HepG2 (cell line): ENCODE results near the gene KDM2B. TPM values are rescaled to one million over a fixed set of nuclear protein-coding genes. Genes with fewer than 3 reads are reported as not detected.

Experiments
- KLF13 ChIP-seq: sonication (generic); formaldehyde crosslinking; IDR thresholded peaks from 2 replicates; pipeline ENCODE4 v1.4.0; 2020; ENCODE audit warnings: mild to moderate bottlenecking, missing genetic modification reagents
- REL ChIP-seq: sonication (generic); formaldehyde crosslinking; conservative IDR thresholded peaks from 2 replicates; pipeline ENCODE4 v1.8.0; 2022; ENCODE audit warnings: mild to moderate bottlenecking, missing genetic modification reagents, moderate library complexity
- SNRNP70 ChIP-seq: fragments of 200-400 bp; formaldehyde crosslinking; IDR thresholded peaks from 2 replicates; pipeline ENCODE4 v1.6.1; 2017; ENCODE audit warnings: mild to moderate bottlenecking, low read depth, low read length, moderate library complexity
- TBP ChIP-seq: sonication (generic); formaldehyde crosslinking; IDR thresholded peaks from 2 replicates; pipeline ENCODE4 v1.5.0; 2020; ENCODE audit warnings: missing genetic modification reagents
- U2AF1 ChIP-seq: fragments of 200-400 bp; formaldehyde crosslinking; optimal IDR thresholded peaks from 2 replicates; pipeline ENCODE3; 2017; ENCODE audit warnings: mild to moderate bottlenecking, low read depth, low read length
- XRCC5 ChIP-seq: fragments of 200-400 bp; formaldehyde crosslinking; optimal IDR thresholded peaks from 2 replicates; pipeline ENCODE3; 2017; ENCODE audit warnings: mild to moderate bottlenecking, low read length
- ZNF253 ChIP-seq: sonication (generic); formaldehyde crosslinking; IDR thresholded peaks from 2 replicates; pipeline ENCODE4 v1.8.0; 2022; ENCODE audit warnings: mild to moderate bottlenecking, missing genetic modification reagents, borderline replicate concordance
- ZNF263 ChIP-seq: sonication (generic); formaldehyde crosslinking; IDR thresholded peaks from 2 replicates; pipeline ENCODE4 v1.4.0; 2020; ENCODE audit warnings: missing genetic modification reagents
- ZNF556 ChIP-seq: sonication (generic); formaldehyde crosslinking; IDR thresholded peaks from 2 replicates; pipeline ENCODE4 v1.4.0; 2020; ENCODE audit warnings: mild to moderate bottlenecking, missing genetic modification reagents, borderline replicate concordance
- ZNF646 ChIP-seq: sonication (generic); formaldehyde crosslinking; IDR thresholded peaks from 2 replicates; pipeline ENCODE4 v1.9.0; 2021; ENCODE audit warnings: mild to moderate bottlenecking, missing genetic modification reagents
- ZNF670 ChIP-seq: sonication (generic); formaldehyde crosslinking; IDR thresholded peaks from 2 replicates; pipeline ENCODE4 v1.8.0; 2022; ENCODE audit warnings: mild to moderate bottlenecking, missing genetic modification reagents, borderline replicate concordance
- ZNF782 ChIP-seq: sonication (generic); formaldehyde crosslinking; IDR thresholded peaks from 2 replicates; pipeline ENCODE4 v1.4.0; 2020; ENCODE audit warnings: missing genetic modification reagents, mild to moderate bottlenecking, borderline replicate concordance
- polyA plus RNA-seq, 8 experiments: library from polyadenylated mRNA; depleted of rRNA in 3 of 8; stranded (reverse) in 7 of 8; unstranded in 1 of 8; fragments of >200 nt; fragmentation: Illumina TruSeq in 4 of 8; extraction: Trizol in 4 of 8; gene quantifications; 2 replicates each; pipeline versions ENCODE4 v1.2.1 to v1.2.3, GENCODE V29; 2011 to 2016; ENCODE audit warnings: low read depth in 4 of 8, missing spikeins in 1 of 8, mixed read lengths in 1 of 8; ENCODE audit not compliant: insufficient read depth in 1 of 8
- total RNA-seq, 5 experiments: library from RNA; depleted of rRNA; stranded (reverse); fragments of >200 nt; fragmentation: Illumina TruSeq; extraction: Trizol; gene quantifications; 2 replicates each; pipeline ENCODE4 v1.2.3, GENCODE V29; 2016; ENCODE audit warnings: low read depth in 1 of 5
- TF ChIP-seq, protein P1 (sequence below), 2 experiments: sonication (generic) in 1 of 2; formaldehyde crosslinking in 1 of 2; IDR thresholded peaks; 2 replicates each; pipeline versions ENCODE4 v1.5.1 to v1.6.1; 2011 to 2020; ENCODE audit warnings: borderline replicate concordance in 1 of 2, low read depth in 1 of 2, low read length in 1 of 2, mild to moderate bottlenecking in 1 of 2, missing genetic modification reagents in 1 of 2, moderate library complexity in 1 of 2
- TF ChIP-seq, protein P2 (sequence below): sonication (generic); formaldehyde crosslinking; IDR thresholded peaks from 2 replicates; pipeline ENCODE4 v1.9.0; 2021; ENCODE audit warnings: missing genetic modification reagents, mild to moderate bottlenecking, borderline replicate concordance
- TF ChIP-seq, protein P3 (sequence below): sonication (generic); formaldehyde crosslinking; IDR thresholded peaks from 2 replicates; pipeline ENCODE4 v1.5.0; 2020; ENCODE audit warnings: mild to moderate bottlenecking, missing genetic modification reagents

KDM2B gene
- total and polyA plus RNA-seq, 2 of the 13 experiments (the other 11 are each of a cell fraction or from before 2014, with no cell fraction given), result 17.5 to 26.1 TPM

DNA sequence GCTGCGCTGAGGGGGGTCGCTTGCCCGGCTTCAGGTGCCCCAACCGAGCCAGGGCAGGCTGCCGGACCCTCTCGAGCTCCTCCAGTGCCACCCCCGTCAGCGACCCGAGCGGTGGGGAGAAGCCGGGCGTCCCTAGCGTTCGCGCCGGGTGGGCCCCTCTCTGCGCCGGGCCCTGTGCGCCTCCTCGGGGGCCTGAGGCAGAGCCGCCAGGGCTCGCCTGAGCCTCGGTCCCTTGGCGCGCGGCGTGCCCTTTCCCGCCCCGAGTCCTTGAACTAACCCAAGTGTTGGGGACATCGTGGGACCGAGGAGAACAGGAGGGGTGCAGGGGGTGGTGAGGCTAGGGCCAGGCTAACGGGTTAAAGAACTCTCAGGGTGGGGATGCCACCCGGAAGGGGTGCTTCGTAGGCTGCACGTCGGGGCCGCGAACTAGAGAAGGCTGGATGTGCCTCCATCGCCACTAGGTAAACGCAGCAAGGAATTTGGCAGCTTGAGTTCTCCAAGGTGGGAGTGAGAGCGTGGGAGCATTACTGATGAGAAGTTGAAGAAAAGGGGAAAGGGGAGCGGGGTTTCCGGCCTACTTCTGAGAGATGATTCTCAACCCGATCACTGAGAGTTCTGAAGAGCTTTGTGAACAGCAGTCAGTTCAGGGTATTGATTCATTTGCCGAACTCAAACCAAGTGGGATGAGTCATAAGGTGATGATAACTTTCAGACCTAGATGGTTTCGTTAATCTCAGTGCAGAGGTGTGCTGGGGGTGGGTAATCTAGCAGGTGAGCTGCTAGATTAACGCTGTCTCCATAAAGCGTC lies 180.3 kb downstream of the KDM2B start (continued):
- TF ChIP-seq, protein P1, sequence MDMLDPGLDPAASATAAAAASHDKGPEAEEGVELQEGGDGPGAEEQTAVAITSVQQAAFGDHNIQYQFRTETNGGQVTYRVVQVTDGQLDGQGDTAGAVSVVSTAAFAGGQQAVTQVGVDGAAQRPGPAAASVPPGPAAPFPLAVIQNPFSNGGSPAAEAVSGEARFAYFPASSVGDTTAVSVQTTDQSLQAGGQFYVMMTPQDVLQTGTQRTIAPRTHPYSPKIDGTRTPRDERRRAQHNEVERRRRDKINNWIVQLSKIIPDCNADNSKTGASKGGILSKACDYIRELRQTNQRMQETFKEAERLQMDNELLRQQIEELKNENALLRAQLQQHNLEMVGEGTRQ (IDR thresholded peaks at IDR 0.05; ENCODE audit: low read depth, low read length), result no peak
- TF ChIP-seq, protein P1 (CRISPR knock-in tag; IDR thresholded peaks at IDR 0.05; ENCODE audit: borderline replicate concordance), result no peak
- TF ChIP-seq REL (CRISPR knock-in tag) (no peak), TBP (CRISPR knock-in tag) (no peak), XRCC5 (no peak), SNRNP70 (no peak), ZNF253 (CRISPR knock-in tag) (no peak), ZNF263 (CRISPR knock-in tag) (no peak), U2AF1 (no peak), ZNF670 (CRISPR knock-in tag) (peak; percentile 7; the same call in 1 of the 2 replicates), ZNF556 (CRISPR knock-in tag) (no peak), ZNF646 (CRISPR knock-in tag) (no peak), ZNF782 (CRISPR knock-in tag) (no peak), KLF13 (CRISPR knock-in tag) (no peak)
- TF ChIP-seq, protein P2, sequence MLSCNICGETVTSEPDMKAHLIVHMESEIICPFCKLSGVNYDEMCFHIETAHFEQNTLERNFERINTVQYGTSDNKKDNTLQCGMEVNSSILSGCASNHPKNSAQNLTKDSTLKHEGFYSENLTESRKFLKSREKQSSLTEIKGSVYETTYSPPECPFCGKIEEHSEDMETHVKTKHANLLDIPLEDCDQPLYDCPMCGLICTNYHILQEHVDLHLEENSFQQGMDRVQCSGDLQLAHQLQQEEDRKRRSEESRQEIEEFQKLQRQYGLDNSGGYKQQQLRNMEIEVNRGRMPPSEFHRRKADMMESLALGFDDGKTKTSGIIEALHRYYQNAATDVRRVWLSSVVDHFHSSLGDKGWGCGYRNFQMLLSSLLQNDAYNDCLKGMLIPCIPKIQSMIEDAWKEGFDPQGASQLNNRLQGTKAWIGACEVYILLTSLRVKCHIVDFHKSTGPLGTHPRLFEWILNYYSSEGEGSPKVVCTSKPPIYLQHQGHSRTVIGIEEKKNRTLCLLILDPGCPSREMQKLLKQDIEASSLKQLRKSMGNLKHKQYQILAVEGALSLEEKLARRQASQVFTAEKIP (CRISPR knock-in tag), result no peak
- TF ChIP-seq, protein P3, sequence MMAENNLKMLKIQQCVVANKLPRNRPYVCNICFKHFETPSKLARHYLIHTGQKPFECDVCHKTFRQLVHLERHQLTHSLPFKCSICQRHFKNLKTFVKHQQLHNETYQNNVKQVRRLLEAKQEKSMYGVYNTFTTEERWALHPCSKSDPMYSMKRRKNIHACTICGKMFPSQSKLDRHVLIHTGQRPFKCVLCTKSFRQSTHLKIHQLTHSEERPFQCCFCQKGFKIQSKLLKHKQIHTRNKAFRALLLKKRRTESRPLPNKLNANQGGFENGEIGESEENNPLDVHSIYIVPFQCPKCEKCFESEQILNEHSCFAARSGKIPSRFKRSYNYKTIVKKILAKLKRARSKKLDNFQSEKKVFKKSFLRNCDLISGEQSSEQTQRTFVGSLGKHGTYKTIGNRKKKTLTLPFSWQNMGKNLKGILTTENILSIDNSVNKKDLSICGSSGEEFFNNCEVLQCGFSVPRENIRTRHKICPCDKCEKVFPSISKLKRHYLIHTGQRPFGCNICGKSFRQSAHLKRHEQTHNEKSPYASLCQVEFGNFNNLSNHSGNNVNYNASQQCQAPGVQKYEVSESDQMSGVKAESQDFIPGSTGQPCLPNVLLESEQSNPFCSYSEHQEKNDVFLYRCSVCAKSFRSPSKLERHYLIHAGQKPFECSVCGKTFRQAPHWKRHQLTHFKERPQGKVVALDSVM (CRISPR knock-in tag), result no peak
